Stimulated activated CD4-positive, alpha-beta T cell treated with anti-CD3 and anti-CD28 coated beads, Interleukin-12 subunit alpha, Interleukin-12 subunit beta, amount 100 ng/mL, for 48 hours (primary cell): ENCODE measurements around the gene TBCC.

Experiments
- DNase-seq, 3 donors: peaks; one replicate each; pipeline ENCODE4 v3.0.0-alpha.2; 2020; ENCODE audit warnings: low read depth in 2 of 3, low spot score in 1 of 3

The TBCC gene

GRCh38 chr6:42697268-42697655, 48.6 kb downstream of the TBCC start:
- DNase-seq, result no peak

GRCh38 chr6:42696526-42697267, 49.2 kb downstream of the TBCC start:
- no peak for DNase-seq

- DNase-seq, result no peak
Observed at GRCh38 chr6:42694586-42694985, 51.3 kb downstream of the TBCC start.
